ENCODE measurements around the gene NUFIP1. TPM values are rescaled to one million over a fixed set of nuclear protein-coding genes. Genes with fewer than 3 reads are reported as not detected.
A peak's percentile ranks its signal among the peaks of the same experiment; 100 is the strongest.
"Not testable (repeated sequence)": the region's sequence is repeated elsewhere in the genome, so short reads cannot be mapped to it uniquely, and the experiment has no call there.

Gene NUFIP1
- total RNA-seq, 2 experiments from 2014 or later = 14.1 to 14.4 TPM

- no peaks in the 10 kb centered on the region for H3K4me1 Mint-ChIP-seq
- no peaks in the 10 kb centered on the region for H3K27me3 Mint-ChIP-seq
- no peak overlapping the region for H3K27ac Mint-ChIP-seq
- no peaks in the 10 kb centered on the region for H3K36me3 Mint-ChIP-seq
- no peak overlapping the region for H3K4me3 Mint-ChIP-seq
- DNase-seq = peak; percentile 82
- no peaks in the 10 kb centered on the region for H3K9me3 Mint-ChIP-seq
These were observed 70.8 kb downstream of the NUFIP1 start for GRCh38 chr13:44918326-44919103.

GRCh38 chr13:44917589-44918325, 71.5 kb downstream of the NUFIP1 start:
- no peak overlapping the region for H3K27ac Mint-ChIP-seq
- no peaks in the 10 kb centered on the region for H3K27me3 Mint-ChIP-seq
- H3K36me3 Mint-ChIP-seq = no peaks in the 10 kb centered on the region
- H3K4me1 Mint-ChIP-seq = no peaks in the 10 kb centered on the region
- peak; percentile 90 for DNase-seq
- H3K4me3 Mint-ChIP-seq = no peak overlapping the region
- no peaks in the 10 kb centered on the region for H3K9me3 Mint-ChIP-seq

DNA sequence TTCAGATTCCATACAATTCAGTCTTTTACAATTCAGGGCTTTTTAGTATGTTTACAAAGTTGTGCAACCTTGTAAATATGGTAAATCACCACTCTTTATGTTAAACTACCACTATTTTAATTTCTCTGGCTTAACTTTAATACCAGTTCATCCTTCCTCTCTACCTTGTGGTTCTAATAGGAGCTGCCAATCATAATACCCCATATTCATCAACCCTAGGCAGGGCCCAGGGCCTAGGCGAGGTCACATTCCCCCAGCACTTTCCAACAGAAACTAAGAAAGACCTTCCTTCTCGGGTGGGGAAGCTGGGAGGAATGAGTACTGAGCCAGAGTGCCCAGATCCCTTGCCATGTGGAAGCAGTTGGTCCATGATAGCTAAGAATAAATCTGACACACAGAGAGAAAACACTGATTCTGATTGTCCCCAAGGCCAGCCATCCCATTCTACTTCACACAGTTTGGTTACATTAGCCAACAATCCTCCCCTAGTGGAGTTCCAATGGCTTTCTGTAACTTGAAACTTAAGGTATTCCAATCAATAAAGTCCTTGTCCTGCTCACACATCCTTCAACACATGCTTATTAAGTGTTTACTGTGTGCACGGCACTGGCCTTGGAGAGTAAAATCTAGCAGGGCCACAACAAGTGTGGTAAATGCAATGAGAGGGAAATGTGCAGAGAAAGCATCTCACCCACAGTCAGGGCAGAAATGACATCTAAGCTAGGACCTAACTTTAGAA, 76.8 kb downstream of the NUFIP1 start:
- peaks cover 4% of the 10 kb centered on the region for H3K36me3 Mint-ChIP-seq
- H3K27me3 Mint-ChIP-seq = no peaks in the 10 kb centered on the region
- H3K4me3 Mint-ChIP-seq = no peak overlapping the region
- peaks cover 9% of the 10 kb centered on the region for H3K9me3 Mint-ChIP-seq
- no peak overlapping the region for H3K27ac Mint-ChIP-seq
- DNase-seq = no peak
- H3K4me1 Mint-ChIP-seq = no peaks in the 10 kb centered on the region

- H3K27me3 Mint-ChIP-seq = no peaks in the 10 kb centered on the region
- H3K4me3 Mint-ChIP-seq = no peak overlapping the region
- H3K27ac Mint-ChIP-seq = no peak overlapping the region
- H3K4me1 Mint-ChIP-seq = no peaks in the 10 kb centered on the region
- DNase-seq = no peak
- H3K9me3 Mint-ChIP-seq = peaks cover 9% of the 10 kb centered on the region
- peaks cover 4% of the 10 kb centered on the region for H3K36me3 Mint-ChIP-seq
These were observed 80.6 kb downstream of the NUFIP1 start for GRCh38 chr13:44908712-44909111.

GRCh38 chr13:44908266-44908665, 81.0 kb downstream of the NUFIP1 start:
- H3K36me3 Mint-ChIP-seq = peaks cover 4% of the 10 kb centered on the region

DNA sequence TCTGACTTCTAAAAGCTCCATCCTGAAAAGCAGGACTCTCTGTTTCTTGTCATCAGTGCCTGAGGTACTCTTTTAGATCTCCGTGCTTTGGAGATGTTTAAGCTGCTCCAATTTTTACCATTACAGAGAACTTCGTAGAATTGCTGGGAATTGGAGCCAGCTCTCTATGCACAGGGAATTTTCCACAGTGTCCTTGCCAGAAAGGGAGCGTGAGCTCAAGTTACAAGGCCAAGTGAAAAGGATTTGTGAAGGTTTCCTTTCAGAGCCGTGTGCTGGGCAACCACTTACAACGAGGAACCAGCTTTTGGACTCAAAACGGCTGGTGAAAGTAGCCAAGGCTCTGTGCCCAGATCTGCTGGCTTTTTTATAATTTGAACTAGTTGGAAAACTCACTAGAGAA, 82.6 kb downstream of the NUFIP1 start:
- no peak for DNase-seq
- H3K4me1 Mint-ChIP-seq = no peaks in the 10 kb centered on the region
- H3K27me3 Mint-ChIP-seq = no peaks in the 10 kb centered on the region
- peaks cover 7% of the 10 kb centered on the region for H3K9me3 Mint-ChIP-seq
- H3K4me3 Mint-ChIP-seq = no peak overlapping the region
- no peak overlapping the region for H3K27ac Mint-ChIP-seq
- H3K36me3 Mint-ChIP-seq = peaks cover 4% of the 10 kb centered on the region

More at GRCh38 chr13:44908266-44908665, 81.0 kb downstream of the NUFIP1 start:
- Mint-ChIP-seq H3K9me3 (peaks cover 9% of the 10 kb centered on the region), H3K27me3 (no peaks in the 10 kb centered on the region), H3K27ac (no peak overlapping the region), H3K4me1 (no peaks in the 10 kb centered on the region), H3K4me3 (no peak overlapping the region)
- DNase-seq = no peak

- H3K27me3 Mint-ChIP-seq = no peaks in the 10 kb centered on the region
These were observed 83.0 kb downstream of the NUFIP1 start for GRCh38 chr13:44906230-44906629.

GRCh38 chr13:44905556-44905955, 83.7 kb downstream of the NUFIP1 start:
- no peaks in the 10 kb centered on the region for H3K4me1 Mint-ChIP-seq
- H3K4me3 Mint-ChIP-seq = no peak overlapping the region
- H3K9me3 Mint-ChIP-seq = no peaks in the 10 kb centered on the region
- no peaks in the 10 kb centered on the region for H3K36me3 Mint-ChIP-seq
- H3K27me3 Mint-ChIP-seq = peaks cover 3% of the 10 kb centered on the region
- DNase-seq = no peak
- no peak overlapping the region for H3K27ac Mint-ChIP-seq

More at GRCh38 chr13:44906230-44906629, 83.0 kb downstream of the NUFIP1 start:
- peaks cover 4% of the 10 kb centered on the region for H3K36me3 Mint-ChIP-seq
- no peaks in the 10 kb centered on the region for H3K4me1 Mint-ChIP-seq
- H3K4me3 Mint-ChIP-seq = no peak overlapping the region
- H3K9me3 Mint-ChIP-seq = peaks cover 2% of the 10 kb centered on the region
- DNase-seq = no peak
- no peak overlapping the region for H3K27ac Mint-ChIP-seq

- no peaks in the 10 kb centered on the region for H3K4me1 Mint-ChIP-seq
- peaks cover 3% of the 10 kb centered on the region for H3K27me3 Mint-ChIP-seq
- no peak overlapping the region for H3K27ac Mint-ChIP-seq
- H3K9me3 Mint-ChIP-seq = no peaks in the 10 kb centered on the region
- no peak for DNase-seq
- no peaks in the 10 kb centered on the region for H3K36me3 Mint-ChIP-seq
- H3K4me3 Mint-ChIP-seq = no peak overlapping the region
These were observed 84.3 kb downstream of the NUFIP1 start for GRCh38 chr13:44904967-44905366.

DNA sequence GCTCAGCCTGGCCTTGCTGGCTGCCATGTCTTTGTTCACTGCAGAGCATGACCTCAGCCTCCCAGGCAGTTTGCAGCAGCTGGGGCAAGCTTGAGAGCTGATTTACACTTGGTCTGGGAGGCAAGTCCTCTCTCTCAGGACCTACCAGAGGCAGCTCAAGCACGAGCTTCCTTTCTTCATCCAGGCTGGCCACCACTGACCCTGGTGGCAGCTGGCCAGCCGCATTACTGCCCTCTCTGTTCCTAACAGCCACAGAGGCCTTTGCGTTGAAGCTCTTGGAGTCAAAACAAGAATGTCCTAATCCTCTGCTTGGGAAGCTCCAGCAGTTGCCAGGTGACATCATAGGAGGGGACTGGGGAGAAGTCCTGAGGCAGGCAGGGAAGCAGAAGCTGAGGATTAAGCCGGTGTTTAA, 85.7 kb downstream of the NUFIP1 start:
- H3K4me3 Mint-ChIP-seq = no peak overlapping the region
- no peaks in the 10 kb centered on the region for H3K4me1 Mint-ChIP-seq
- H3K27me3 Mint-ChIP-seq = peaks cover 3% of the 10 kb centered on the region
- H3K9me3 Mint-ChIP-seq = no peaks in the 10 kb centered on the region
- no peaks in the 10 kb centered on the region for H3K36me3 Mint-ChIP-seq
- no peak for DNase-seq
- no peak overlapping the region for H3K27ac Mint-ChIP-seq

DNA sequence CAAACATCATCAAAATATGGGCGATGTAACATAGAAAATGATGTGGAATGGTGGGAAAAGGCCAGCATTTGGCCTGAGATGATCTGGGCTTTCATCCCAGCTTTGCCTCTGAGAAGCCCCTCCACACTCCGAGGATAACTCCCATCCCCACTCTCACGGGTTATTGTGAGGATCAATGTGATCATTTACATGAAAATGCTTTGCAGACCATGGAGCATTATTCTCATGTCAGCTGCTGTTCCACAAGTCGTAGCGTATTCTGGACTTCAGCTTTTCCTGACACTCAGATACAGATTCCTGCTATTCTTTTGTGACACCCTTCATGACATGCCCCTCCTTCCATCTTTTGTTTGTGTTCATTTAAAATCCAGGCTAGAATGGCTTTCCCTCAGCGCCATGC, 86.5 kb downstream of the NUFIP1 start:
- no peaks in the 10 kb centered on the region for H3K9me3 Mint-ChIP-seq
- no peak overlapping the region for H3K4me3 Mint-ChIP-seq
- H3K4me1 Mint-ChIP-seq = no peaks in the 10 kb centered on the region
- H3K27ac Mint-ChIP-seq = no peak overlapping the region
- H3K27me3 Mint-ChIP-seq = peaks cover 3% of the 10 kb centered on the region
- H3K36me3 Mint-ChIP-seq = no peaks in the 10 kb centered on the region
- no peak for DNase-seq

- Mint-ChIP-seq H3K27me3 (peaks cover 3% of the 10 kb centered on the region), H3K9me3 (no peaks in the 10 kb centered on the region), H3K4me3 (no peak overlapping the region), H3K4me1 (no peaks in the 10 kb centered on the region), H3K27ac (no peak overlapping the region), H3K36me3 (no peaks in the 10 kb centered on the region)
- DNase-seq = no peak
These were observed 89.3 kb downstream of the NUFIP1 start for GRCh38 chr13:44899967-44900366.

DNA sequence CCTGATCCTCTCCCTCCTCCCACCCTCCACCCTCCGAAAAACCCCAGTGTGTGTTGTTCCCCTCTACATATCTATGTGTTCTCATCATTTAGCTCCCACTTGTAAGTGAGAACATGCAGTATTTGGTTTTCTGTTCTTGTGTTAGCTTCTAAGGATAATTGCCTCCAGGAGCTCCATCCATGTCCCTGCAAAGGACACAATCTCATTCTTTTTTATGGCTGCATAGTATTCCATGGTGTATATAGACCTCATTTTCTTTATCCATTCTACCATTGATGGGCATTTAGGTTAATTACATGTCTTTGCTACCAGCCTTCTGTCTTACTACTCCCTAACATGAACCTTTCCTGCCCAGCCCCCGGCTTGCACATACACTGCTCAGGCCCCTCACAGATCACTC, 91.0 kb downstream of the NUFIP1 start:
- DNase-seq, H3K9me3 Mint-ChIP-seq, H3K4me1 Mint-ChIP-seq, H3K27ac Mint-ChIP-seq, H3K4me3 Mint-ChIP-seq, H3K27me3 Mint-ChIP-seq, H3K36me3 Mint-ChIP-seq: not testable (repeated sequence)

DNA sequence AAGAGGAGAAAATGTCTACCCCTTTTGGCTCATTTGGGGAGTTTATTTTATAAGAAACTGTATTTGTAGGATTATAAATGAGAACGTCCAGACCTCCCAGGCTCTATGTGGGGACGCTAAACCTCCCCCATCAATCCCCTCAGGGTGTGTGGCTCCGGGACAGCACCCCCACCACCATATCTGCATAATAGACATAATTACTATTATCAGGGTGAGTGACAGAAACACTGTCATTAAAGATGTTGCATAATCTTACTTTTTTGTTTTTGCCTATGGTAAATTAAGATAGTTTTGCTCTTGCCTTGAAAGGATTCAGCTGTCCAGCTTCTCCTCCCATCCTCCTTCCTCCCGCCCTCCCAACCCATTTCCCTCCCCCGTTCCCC, 93.3 kb downstream of the NUFIP1 start:
- Mint-ChIP-seq H3K9me3 (no peaks in the 10 kb centered on the region), H3K4me3 (no peak overlapping the region), H3K27ac (no peak overlapping the region), H3K36me3 (no peaks in the 10 kb centered on the region), H3K4me1 (no peaks in the 10 kb centered on the region), H3K27me3 (peaks cover under 1% of the 10 kb centered on the region)
- DNase-seq = no peak

GRCh38 chr13:44895264-44895952, 93.9 kb downstream of the NUFIP1 start:
- Mint-ChIP-seq H3K27me3 (no peaks in the 10 kb centered on the region), H3K4me3 (no peak overlapping the region), H3K4me1 (no peaks in the 10 kb centered on the region), H3K9me3 (no peaks in the 10 kb centered on the region), H3K36me3 (no peaks in the 10 kb centered on the region), H3K27ac (no peak overlapping the region)
- no peak for DNase-seq
